Esophagus (tissue), 2 donors: ENCODE results near the gene MEP1A. TPM values are rescaled to one million over a fixed set of nuclear protein-coding genes. Genes with fewer than 3 reads are reported as not detected.

Experiments
- H3K27ac ChIP-seq, 2 donors: one replicate each; pipeline ENCODE4 v1.5.1; 2013; ENCODE audit warnings: low read depth in 2 of 2, mild to moderate bottlenecking in 2 of 2, inconsistent platforms in 1 of 2, low read length in 1 of 2, moderate library complexity in 1 of 2
- H3K27me3 ChIP-seq, 2 donors: one replicate each; pipeline ENCODE4 v1.6.1; 2013; ENCODE audit warnings: low read length in 2 of 2, control low read depth in 1 of 2, mild to moderate bottlenecking in 1 of 2; ENCODE audit not compliant: insufficient read depth in 2 of 2, control insufficient read depth in 1 of 2
- H3K36me3 ChIP-seq, 2 donors: one replicate each; pipeline ENCODE4 v1.6.1; 2013; ENCODE audit warnings: low read length in 1 of 2; ENCODE audit not compliant: control insufficient read depth in 2 of 2, insufficient read depth in 2 of 2
- H3K4me1 ChIP-seq, 2 donors: one replicate each; pipeline ENCODE4 v1.6.1; 2013; ENCODE audit warnings: low read length in 1 of 2; ENCODE audit not compliant: control insufficient read depth in 2 of 2, insufficient read depth in 2 of 2
- H3K4me3 ChIP-seq, 2 donors: one replicate each; pipeline ENCODE4 v1.5.1; 2013; ENCODE audit warnings: low read length in 2 of 2, mild to moderate bottlenecking in 2 of 2, low read depth in 1 of 2, moderate library complexity in 1 of 2
- H3K9me3 ChIP-seq, 2 donors: one replicate each; pipeline ENCODE4 v1.6.1; 2013; ENCODE audit warnings: mild to moderate bottlenecking in 2 of 2, low read depth in 1 of 2, low read length in 1 of 2, moderate library complexity in 1 of 2; ENCODE audit not compliant: control insufficient read depth in 2 of 2, insufficient read depth in 1 of 2
- whole genome bisulfite sequencing, 2 donors: extraction: QIAGEN DNeasy Blood & Tissue Kit; methylation state at CpG; one replicate each; pipeline ENCODE4 v1.1.7; 2013; 5-methylcytosine and 5-hydroxymethylcytosine counted together
- polyA plus RNA-seq, 2 donors: library from polyadenylated mRNA; stranded (reverse); fragments of 200-250 nt; gene quantifications; one replicate each; pipeline ENCODE4 v1.2.3, GENCODE V29; 2013
- donor health status: healthy with polysubstance abuse.
- donor health status: Bipolar disorder and iron deficiency.

Gene MEP1A
- polyA plus RNA-seq, 2 donors: 0.01 TPM; not detected in 1

- no peaks in the 10 kb centered on the region for H3K4me1 ChIP-seq
- no peak overlapping the region for H3K4me3 ChIP-seq
- H3K9me3 ChIP-seq: no peaks in the 10 kb centered on the region
- no peaks in the 10 kb centered on the region for H3K36me3 ChIP-seq
- no peak overlapping the region for H3K27ac ChIP-seq
- 94 to 95% methylated on average over 5 of the region's 5 CpGs for WGBS, 2 donors
- H3K27me3 ChIP-seq: no peaks in the 10 kb centered on the region
Measured at GRCh38 chr6:46879003-46879402, 85.8 kb downstream of the MEP1A start.

- Histone ChIP-seq H3K4me3 (no peak overlapping the region), H3K4me1 (no peaks in the 10 kb centered on the region), H3K27me3 (no peaks in the 10 kb centered on the region), H3K36me3 (no peaks in the 10 kb centered on the region), H3K9me3 (no peaks in the 10 kb centered on the region), H3K27ac (no peak overlapping the region)
- 77 to 79% methylated on average over 2 of the region's 2 CpGs for WGBS, 2 donors
Measured at GRCh38 chr6:46882645-46883044, 89.5 kb downstream of the MEP1A start.

GRCh38 chr6:46888031-46888430, 94.8 kb downstream of the MEP1A start:
- Histone ChIP-seq H3K27me3 (no peaks in the 10 kb centered on the region), H3K36me3 (no peaks in the 10 kb centered on the region), H3K4me1 (no peaks in the 10 kb centered on the region), H3K27ac (no peak overlapping the region), H3K4me3 (no peak overlapping the region), H3K9me3 (no peaks in the 10 kb centered on the region)
- WGBS, 2 donors: 58 to 63% methylated on average over 3 of the region's 3 CpGs

GRCh38 chr6:46888578-46888977, 95.4 kb downstream of the MEP1A start:
- Histone ChIP-seq H3K4me1 (no peaks in the 10 kb centered on the region), H3K9me3 (no peaks in the 10 kb centered on the region), H3K27me3 (no peaks in the 10 kb centered on the region), H3K27ac (no peak overlapping the region), H3K36me3 (no peaks in the 10 kb centered on the region), H3K4me3 (no peak overlapping the region)
- 81 to 87% methylated on average over 4 of the region's 4 CpGs for WGBS, 2 donors

Other genes with a start within 250 kb of the MEP1A start
- gene CYP39A1, start 140.6 kb upstream of the MEP1A start, polyA plus RNA-seq: 1 to 10 TPM; 2.4 to 3.2 TPM
- gene SLC25A27, start 140.4 kb upstream of the MEP1A start, polyA plus RNA-seq: 10 to 100 TPM in 1 of 2 donors, 1 to 10 TPM in 1; 8.0 to 25.0 TPM
- under 1 TPM; 0.11 to 0.41 TPM for gene TDRD6, start 105.5 kb upstream of the MEP1A start, polyA plus RNA-seq
- under 1 TPM; 0.12 TPM for gene PLA2G7, start 58.0 kb upstream of the MEP1A start, polyA plus RNA-seq
- gene ANKRD66, start 46.5 kb upstream of the MEP1A start, polyA plus RNA-seq: not detected
- 1 to 10 TPM; 1.7 to 2.2 TPM for gene ADGRF5, start 128.5 kb downstream of the MEP1A start, polyA plus RNA-seq
- gene ADGRF1, start 248.9 kb downstream of the MEP1A start, polyA plus RNA-seq: 10 to 100 TPM; 25.5 to 47.9 TPM